ENCODE measurements around the gene CABS1.

GRCh38 chr4:70291341-70291740 lies 43.4 kb upstream of the CABS1 start:
- no peak for TF ChIP-seq CTCF (IDR thresholded peaks at IDR 0.05; ENCODE audit: insufficient read depth, low read length)
- TF ChIP-seq REST (IDR thresholded peaks at IDR 0.05; ENCODE audit: insufficient replicate concordance, low read depth) = no peak
- TF ChIP-seq POLR2AphosphoS5 (IDR thresholded peaks at IDR 0.05; ENCODE audit: low read depth) = no peak
- no peak for TF ChIP-seq SPI1 (IDR thresholded peaks at IDR 0.05; ENCODE audit: borderline replicate concordance, low read depth)
